Activated CD8-positive, alpha-beta memory T cell treated with anti-CD3 and anti-CD28 coated beads, Interleukin-2, amount 50 U/mL, for 24 hours (primary cell): ENCODE results near the gene COMMD7.
"Not testable (repeated sequence)": the region's sequence is repeated elsewhere in the genome, so short reads cannot be mapped to it uniquely, and the experiment has no call there.

Source experiments
- DNase-seq: peaks from one replicate; pipeline ENCODE4 v3.0.0-alpha.2; 2020; ENCODE audit errors: extremely low read depth

COMMD7 gene

GRCh38 chr20:32765230-32765875, 22.1 kb upstream of the COMMD7 start:
- not testable (repeated sequence) for DNase-seq

GRCh38 chr20:32764005-32764960, 21.0 kb upstream of the COMMD7 start:
- DNase-seq = no peak

DNA sequence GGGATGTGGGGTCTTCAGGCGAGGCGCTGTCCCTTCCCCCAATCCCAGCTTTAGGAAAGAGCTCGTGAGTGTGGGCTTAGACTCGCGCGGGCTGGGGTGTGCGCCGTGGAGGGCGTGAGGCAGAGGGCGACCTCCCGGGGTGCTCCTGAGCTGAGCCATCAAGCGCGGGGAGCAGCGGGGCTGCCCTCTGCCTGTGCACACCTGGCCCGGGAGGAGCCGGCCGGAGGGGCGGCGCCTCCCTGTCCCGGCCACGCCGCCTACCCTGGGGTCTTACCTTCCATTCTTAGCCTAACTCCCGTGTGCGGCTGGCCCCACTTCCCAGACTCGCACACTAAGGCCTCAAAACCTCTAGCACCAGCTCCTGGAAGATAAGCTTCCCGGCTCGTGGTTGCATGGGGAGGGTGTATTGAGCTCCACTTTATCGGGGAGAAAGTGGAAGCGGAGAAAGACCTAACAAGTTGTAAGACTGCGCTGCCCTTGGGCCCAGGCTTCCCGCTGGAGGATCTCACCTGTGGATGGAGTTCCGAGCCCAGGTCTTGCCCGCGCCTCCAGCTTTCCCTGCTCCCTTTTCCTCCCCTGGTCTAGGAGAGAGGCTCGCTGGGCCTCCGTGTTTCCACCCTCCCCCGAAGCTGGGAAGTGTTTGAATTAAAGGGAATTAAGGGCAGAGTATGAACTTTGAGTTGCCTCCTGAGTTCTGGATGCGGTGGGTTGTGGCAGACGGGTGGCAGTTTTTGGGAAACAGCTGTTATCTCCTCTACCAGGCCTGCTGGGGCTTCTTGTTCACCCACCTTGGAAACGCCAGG, 20.1 kb upstream of the COMMD7 start:
- DNase-seq = no peak

DNA sequence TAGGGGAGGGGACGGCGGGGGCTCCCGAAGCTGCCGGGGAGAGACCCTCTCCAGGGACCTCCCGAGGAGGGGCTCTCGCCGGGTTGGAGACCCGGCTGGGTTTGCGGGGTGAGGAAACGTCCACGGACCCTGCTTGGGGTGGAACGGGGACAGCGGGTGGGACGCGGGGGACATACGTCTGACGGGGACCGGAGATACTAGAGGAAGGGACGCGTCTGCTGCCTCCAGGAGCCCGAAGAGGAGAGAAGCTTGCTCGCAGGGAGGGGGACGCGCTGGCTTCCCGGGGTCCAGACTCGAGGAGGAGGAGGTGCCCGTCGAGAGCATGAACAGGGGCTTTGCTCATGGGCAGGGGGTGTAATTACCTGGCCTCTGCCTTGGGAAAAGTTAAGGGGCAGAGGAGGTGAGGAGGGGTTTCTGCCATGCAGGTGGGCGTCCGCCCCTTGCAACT, 19.5 kb upstream of the COMMD7 start:
- no peak for DNase-seq

- DNase-seq = no peak
Measured at GRCh38 chr20:32761831-32762753, 18.8 kb upstream of the COMMD7 start, which contains the start of gene DNMT3B. Gene DNMT3B, plus strand, starts transcription at chr20:32762385. Its CDS starts 17,939 bp downstream, at chr20:32780324.

- DNase-seq = no peak
Measured at GRCh38 chr20:32761417-32761830, 18.2 kb upstream of the COMMD7 start.

DNA sequence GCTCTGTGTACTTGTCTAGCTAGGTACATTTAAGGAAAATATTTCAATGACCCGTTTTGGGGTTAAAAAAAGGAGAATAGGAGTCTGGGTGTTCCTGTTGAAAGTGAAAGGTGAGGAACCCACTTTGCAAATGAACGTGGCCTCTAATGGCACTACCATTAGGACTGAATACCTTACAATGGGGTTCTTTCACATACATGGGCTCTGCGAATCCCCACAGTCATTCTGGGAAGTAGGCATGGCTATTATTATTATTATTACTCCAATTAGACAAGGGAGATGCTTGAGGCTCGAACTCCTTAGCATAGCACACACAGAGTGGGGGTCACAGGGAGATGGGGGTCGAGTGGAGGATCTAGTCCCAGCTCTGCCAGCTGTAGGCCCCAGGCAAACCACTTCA, 12.9 kb upstream of the COMMD7 start:
- no peak for DNase-seq

- DNase-seq = no peak
Measured at GRCh38 chr20:32753731-32754130, 10.5 kb upstream of the COMMD7 start.

DNA sequence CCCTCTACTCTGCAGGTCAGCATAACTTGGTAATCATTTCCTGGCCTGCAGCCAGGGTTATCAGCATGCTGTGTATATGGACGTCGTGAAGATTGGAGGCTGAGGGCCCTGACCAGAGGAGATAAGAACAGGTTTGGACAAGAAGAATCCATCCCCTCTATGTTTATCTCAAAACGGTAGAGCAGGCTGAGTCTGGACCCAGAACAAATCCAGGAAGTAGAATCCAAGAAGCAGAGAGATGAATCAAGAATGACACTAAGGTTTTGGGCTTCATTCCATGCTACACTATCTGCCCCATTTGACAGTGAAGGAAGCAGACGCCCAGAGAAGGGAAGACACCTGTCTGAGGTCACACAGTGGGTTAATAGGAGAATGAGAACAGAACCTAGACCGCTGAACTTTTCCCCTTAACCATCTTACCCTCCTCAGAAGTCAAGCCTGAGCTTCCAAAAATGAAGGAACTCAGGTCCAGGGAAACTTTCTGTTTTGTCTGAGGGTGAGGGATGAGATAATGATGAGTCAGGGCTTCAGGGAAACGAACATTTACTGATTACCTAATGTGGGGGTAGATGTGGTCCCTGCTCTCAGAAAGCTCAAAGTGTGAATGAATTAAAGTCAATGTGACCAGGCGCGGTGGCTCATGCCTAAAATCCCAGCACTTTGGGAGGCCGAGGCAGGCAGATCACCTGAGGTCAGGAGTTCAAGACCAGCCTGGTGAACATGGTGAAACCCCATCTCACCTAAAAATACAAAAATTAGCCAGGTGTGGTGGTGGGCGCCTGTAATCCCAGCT, 9.4 kb upstream of the COMMD7 start:
- no peak for DNase-seq

DNA sequence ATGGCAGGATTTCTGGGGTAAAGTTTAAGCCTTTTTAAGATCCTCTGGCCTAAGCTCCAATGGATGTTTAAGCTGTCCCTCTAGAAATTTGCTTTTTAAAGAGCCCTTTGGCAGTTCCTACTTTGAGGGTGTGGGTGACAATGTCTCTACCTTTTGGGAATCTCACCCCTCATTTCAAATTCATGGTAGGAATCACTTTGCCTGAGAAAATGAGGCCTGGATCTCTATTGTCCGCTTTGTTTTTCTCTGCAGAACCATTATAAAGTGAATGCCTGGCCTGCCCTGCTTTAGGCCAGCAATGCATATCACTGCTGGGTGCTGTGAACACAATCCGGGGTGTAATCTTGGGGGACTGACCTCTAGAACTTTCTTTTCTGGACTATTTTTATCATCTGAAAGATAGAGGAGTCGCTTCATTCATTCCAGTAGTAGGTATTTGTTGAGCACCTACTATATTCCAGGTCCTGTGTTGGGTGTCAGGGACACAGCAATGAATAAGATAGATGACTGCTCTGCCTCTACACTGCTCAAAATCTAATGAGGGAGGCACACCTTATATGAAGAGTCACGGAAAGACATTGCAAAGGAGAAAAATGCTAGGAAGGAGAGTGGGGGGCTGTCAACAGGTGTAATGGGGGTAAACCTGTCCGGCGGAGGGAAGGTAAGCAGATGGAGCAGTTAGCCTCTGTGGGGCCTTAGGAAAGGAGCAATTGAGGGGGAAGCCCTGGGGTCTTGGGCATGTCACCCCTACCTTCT, 8.6 kb upstream of the COMMD7 start:
- DNase-seq = no peak

DNA sequence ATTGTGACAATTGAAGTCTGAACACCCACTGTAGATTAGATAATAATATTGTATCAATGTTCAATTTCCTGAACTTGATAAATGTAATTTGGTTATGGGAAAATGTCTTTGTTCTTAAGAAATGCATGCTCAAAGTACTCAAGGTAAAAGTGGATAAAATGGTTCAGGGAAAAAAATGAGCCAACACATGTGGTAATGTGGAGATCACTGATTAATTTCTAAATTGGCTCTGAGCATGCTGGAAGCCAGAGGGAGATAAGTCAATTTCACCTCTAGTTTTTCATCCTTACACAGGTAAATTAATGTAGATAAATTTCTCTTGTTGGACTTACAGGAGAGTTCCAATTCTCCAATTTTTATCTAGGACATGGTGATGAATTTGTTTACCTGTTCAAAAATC, 8.0 kb upstream of the COMMD7 start:
- no peak for DNase-seq

DNA sequence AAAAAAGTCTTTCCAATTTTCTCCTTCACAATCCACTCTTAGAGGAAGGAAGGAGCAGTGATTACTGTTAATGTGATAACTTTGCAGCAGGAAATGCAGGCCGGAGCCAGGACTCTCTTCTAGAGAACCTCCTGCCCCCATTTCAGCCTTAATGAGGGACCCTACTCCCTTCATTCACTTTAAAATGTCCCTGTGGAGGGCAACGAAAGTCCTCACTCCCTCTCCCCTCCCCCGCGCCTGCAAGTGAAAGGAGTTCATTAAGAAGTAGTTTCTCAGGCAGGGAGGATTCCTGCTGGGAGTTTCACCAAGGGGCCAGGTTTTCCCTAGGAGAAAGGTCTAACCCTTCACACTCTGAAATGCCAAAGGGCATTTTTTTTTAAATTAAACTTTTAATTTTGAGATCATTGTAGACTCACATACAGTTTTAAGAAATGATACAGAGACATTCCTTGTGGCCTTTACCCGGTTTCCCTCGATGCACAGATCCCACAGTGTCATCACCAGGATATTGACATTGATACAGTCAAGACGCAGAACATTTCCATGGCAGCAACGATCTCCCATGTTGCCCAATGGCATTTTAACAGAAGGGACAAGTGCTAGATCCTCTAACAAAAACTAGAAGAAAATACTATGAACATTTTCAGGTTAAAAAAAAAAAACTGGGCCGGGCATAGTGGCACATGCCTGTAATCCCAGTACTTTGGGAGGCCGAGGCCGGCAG, 6.8 kb upstream of the COMMD7 start:
- no peak for DNase-seq

DNA sequence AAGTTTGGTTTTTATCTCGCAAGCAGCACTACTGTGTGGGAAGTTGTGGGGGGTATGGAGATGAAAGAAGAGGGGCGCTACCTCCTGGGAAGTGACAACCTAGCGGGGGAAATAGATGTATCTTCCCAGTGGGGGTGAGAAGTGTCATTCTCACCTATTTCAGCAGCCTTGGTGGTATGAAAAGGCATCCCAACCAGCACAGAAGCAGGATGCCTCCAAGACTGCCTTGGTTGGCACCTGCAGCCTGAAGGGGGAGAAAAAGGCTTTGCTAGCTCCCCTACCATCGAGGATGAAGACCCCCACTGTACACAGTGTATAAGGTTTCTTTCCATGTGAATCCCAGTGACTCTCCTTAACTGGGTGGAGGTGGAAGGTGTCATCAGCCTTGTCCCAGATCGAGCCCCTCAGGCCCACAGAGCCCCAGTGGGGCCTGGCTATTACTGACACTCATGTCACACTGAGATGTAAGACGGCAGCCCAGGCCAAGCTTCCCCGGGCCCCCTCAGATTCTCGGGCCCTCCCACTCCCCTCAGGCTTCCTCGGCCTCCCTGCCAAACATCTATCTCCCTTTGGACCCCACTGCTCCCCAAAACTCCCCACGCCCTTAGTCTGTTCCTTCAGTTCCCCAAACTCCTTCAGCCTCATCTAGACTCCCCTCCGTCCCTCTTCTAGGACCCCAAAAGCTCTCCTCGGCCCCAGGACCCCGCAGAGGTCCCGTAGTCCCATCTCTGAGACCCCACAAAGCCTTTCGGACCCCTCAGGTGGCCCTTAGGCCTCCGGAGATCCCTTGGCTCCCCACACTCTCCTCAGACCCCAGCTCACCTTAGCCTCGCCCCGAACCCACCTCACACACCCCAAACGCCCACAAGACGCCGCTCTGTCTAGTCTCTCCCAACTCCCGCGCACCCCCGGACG, 688 bp downstream of the COMMD7 start:
- no peak for DNase-seq

DNA sequence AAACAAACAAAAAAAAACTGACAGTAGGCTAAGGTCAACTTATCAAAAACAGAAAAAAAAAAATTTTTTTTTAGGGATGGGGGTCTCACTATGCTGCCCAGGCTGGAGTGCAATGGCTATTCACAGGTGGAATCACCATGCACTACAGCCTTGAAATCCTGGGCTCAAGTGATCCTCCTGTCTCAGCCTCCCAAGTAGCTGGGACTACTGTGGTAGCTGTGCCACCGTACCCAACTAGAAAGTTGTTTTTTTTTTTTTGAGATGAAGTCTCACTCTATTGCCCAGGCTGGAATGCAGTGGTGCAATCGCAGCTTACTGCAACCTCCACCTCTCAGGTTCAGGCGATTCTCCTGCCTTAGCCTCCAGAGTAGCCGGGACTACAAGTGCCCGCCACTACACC, 2.1 kb downstream of the COMMD7 start:
- no peak for DNase-seq

DNA sequence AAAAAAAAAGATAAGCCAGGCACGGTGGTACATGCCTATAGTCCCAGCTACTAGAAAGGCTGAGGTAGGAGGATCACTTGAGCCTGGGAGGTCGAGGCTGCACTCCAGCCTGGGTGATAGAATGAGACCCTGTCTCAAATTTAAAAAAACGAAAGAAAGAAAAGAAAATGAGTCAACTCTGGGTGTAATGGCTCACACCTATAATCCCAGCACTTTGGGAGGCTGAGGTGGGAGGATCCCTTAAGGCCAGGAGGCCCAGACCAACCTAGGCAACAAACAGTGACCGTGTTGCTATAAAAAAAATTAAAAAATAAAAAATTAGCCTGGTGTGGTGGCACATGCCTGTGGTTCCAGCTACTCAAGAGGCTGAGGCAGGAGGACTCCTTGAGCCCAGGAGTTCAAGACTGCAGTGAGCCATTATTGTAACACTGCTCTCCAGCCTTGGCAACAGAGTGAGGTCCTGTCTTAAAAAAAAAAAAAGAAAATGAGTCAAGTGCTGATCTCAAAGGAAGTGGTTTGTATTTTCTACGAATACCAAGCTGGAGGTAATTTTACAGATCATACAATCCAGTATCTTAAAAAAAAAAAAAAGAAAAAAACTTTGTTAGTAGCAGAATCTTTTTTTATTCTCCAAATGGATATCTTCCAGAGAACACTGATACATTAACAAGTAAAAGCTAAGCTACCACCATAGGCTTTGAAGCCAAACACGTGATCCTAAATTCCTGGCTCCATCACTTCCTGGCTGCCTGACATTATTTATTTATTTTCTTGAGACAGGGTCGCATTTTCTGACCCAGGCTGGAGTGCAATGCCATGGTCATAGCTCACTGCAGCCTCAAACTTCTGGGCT, 5.7 kb downstream of the COMMD7 start:
- DNase-seq = no peak

DNA sequence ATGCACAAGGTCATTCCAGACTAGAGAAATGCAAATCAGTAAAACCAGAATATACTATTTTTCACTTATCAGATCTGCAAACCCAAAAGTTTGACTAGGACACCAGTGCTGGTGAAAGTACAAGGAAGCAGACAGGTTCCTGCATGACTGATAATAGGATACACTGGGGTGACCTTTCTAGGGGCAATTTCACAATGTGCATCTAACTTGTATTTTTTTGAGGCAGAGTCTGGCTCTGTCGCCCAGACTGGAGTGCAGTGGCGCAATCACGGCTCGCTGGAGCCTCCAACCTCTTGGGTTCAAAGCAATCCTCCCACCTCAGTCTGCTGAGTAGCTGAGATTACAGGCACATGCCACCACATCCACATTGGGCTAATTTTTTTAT, 11.4 kb downstream of the COMMD7 start:
- no peak for DNase-seq

GRCh38 chr20:32729334-32729733, 13.9 kb downstream of the COMMD7 start:
- DNase-seq = not testable (repeated sequence)
